ENCODE measurements around the gene FAAP24. TPM values are rescaled to one million over a fixed set of nuclear protein-coding genes. Genes with fewer than 3 reads are reported as not detected.
"Not testable (repeated sequence)": the region's sequence is repeated elsewhere in the genome, so short reads cannot be mapped to it uniquely, and the experiment has no call there.

The FAAP24 gene
- total RNA-seq, 2 experiments from 2014 or later, result 8.0 to 8.4 TPM

GRCh38 chr19:33022472-33023116 lies 50.6 kb downstream of the FAAP24 start:
- H3K4me3 Mint-ChIP-seq, result no peak overlapping the region
- no peak for DNase-seq
- peaks cover 5% of the 10 kb centered on the region for H3K36me3 Mint-ChIP-seq

GRCh38 chr19:33024398-33024797 lies 52.4 kb downstream of the FAAP24 start:
- peaks cover 3% of the 10 kb centered on the region for H3K27me3 Mint-ChIP-seq
- no peak overlapping the region for H3K4me3 Mint-ChIP-seq
- DNase-seq, result no peak
- H3K27ac Mint-ChIP-seq, result no peak overlapping the region
- peaks cover 5% of the 10 kb centered on the region for H3K36me3 Mint-ChIP-seq
- peaks cover 9% of the 10 kb centered on the region for H3K9me3 Mint-ChIP-seq
- H3K4me1 Mint-ChIP-seq, result no peaks in the 10 kb centered on the region

More at GRCh38 chr19:33022472-33023116, 50.6 kb downstream of the FAAP24 start:
- no peak overlapping the region for H3K27ac Mint-ChIP-seq
- no peaks in the 10 kb centered on the region for H3K9me3 Mint-ChIP-seq
- peaks cover 3% of the 10 kb centered on the region for H3K27me3 Mint-ChIP-seq
- no peaks in the 10 kb centered on the region for H3K4me1 Mint-ChIP-seq

GRCh38 chr19:33025468-33026238 lies 53.6 kb downstream of the FAAP24 start:
- H3K4me3 Mint-ChIP-seq, H3K4me1 Mint-ChIP-seq, H3K27ac Mint-ChIP-seq, H3K36me3 Mint-ChIP-seq, H3K27me3 Mint-ChIP-seq, DNase-seq: not testable (repeated sequence)
- peaks cover 13% of the 10 kb centered on the region for H3K9me3 Mint-ChIP-seq

- H3K9me3 Mint-ChIP-seq, result peaks cover 13% of the 10 kb centered on the region
- not testable (repeated sequence) for H3K4me1 Mint-ChIP-seq, H3K36me3 Mint-ChIP-seq, H3K4me3 Mint-ChIP-seq, DNase-seq, H3K27me3 Mint-ChIP-seq, H3K27ac Mint-ChIP-seq
Measured at GRCh38 chr19:33026602-33027001, 54.6 kb downstream of the FAAP24 start.

Other genes with a start within 250 kb of the FAAP24 start
- gene SLC7A9, start 102.5 kb upstream of the FAAP24 start, total RNA-seq, result not detected
- gene CEP89, start 284 bp upstream of the FAAP24 start, total RNA-seq, result 10 to 100 TPM; 13.6 to 14.1 TPM
- 1 to 10 TPM; 4.5 to 5.3 TPM for gene RHPN2, start 92.6 kb downstream of the FAAP24 start, total RNA-seq
- 10 to 100 TPM; 10.6 to 11.8 TPM for gene GPATCH1, start 108.9 kb downstream of the FAAP24 start, total RNA-seq
- gene WDR88, start 159.9 kb downstream of the FAAP24 start, total RNA-seq, result under 1 TPM in 1 of 2 experiments, not detected in 1; 0.16 TPM
- gene LRP3, start 222.1 kb downstream of the FAAP24 start, total RNA-seq, result under 1 TPM; 0.44 to 0.91 TPM